Measurements from ENCODE around the gene RNF181. TPM values are rescaled to one million over a fixed set of nuclear protein-coding genes. Genes with fewer than 3 reads are reported as not detected.

The RNF181 gene
- total and polyA plus RNA-seq, 2 of the 13 experiments (the other 11 are each of a cell fraction or from before 2014, with no cell fraction given), result 224 to 578 TPM

DNA sequence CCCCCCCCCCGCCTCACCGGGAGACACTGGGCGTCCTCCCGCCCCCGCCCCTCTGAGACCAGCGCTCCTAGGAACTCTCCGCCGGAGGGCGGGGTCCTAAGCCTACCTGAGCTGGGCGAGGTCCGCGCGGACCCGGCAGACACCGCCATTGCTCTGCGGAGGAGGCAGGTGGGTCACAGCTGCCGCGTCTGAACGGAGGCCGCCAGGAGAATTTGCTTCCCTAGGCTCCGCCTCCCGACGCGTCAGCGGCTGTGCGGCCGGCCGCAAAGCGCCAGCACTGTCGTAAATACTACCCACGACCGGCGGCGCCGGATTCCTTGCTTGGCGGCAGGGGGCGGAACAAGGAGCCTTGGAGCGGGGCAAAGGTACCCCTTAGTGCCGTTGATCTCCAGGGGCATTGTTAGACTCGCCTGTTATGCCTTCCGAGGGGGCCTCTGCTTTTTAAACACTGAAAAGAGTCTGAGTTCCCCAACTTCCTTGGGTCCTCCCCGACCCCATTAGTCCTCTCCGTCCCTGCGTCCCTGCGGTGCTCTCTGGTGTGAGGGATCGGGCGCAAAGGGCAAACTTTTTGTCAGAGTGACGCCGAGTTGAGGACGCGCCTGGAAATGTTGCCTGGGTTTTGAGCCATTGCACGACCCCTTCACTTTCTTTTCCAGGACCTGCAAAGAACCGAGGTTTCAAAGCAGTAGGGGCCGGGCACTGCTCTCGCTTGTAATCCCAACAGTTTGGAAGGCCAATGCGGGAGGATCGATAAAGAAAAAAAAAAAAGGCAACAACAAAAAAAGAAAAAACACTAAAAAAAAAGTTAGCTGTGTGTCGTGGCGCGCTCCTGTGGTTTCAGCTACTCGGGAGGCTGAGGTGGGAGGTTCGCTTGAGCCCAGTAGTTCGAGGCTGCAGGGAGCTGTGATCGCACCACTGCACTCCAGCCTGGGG is 34.0 kb upstream of the RNF181 start, which contains the start of gene GGCX (continued):
- peak; percentile 94 for TF ChIP-seq ERF (CRISPR knock-in tag; IDR thresholded peaks at IDR 0.05)
- no peak for TF ChIP-seq ZNF550 (CRISPR knock-in tag; IDR thresholded peaks at IDR 0.05; ENCODE audit: borderline replicate concordance)
- no peak; the same call in 1 of the 2 replicates for TF ChIP-seq ZNF784 (CRISPR knock-in tag; IDR thresholded peaks at IDR 0.05; ENCODE audit: borderline replicate concordance)
- TF ChIP-seq, protein P1, sequence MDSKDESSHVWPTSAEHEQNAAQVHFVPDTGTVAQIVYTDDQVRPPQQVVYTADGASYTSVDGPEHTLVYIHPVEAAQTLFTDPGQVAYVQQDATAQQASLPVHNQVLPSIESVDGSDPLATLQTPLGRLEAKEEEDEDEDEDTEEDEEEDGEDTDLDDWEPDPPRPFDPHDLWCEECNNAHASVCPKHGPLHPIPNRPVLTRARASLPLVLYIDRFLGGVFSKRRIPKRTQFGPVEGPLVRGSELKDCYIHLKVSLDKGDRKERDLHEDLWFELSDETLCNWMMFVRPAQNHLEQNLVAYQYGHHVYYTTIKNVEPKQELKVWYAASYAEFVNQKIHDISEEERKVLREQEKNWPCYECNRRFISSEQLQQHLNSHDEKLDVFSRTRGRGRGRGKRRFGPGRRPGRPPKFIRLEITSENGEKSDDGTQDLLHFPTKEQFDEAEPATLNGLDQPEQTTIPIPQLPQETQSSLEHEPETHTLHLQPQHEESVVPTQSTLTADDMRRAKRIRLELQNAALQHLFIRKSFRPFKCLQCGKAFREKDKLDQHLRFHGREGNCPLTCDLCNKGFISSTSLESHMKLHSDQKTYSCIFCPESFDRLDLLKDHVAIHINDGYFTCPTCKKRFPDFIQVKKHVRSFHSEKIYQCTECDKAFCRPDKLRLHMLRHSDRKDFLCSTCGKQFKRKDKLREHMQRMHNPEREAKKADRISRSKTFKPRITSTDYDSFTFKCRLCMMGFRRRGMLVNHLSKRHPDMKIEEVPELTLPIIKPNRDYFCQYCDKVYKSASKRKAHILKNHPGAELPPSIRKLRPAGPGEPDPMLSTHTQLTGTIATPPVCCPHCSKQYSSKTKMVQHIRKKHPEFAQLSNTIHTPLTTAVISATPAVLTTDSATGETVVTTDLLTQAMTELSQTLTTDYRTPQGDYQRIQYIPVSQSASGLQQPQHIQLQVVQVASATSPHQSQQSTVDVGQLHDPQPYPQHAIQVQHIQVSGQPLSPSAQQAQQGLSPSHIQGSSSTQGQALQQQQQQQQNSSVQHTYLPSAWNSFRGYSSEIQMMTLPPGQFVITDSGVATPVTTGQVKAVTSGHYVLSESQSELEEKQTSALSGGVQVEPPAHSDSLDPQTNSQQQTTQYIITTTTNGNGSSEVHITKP (CRISPR knock-in tag; IDR thresholded peaks at IDR 0.05; ENCODE audit: low read depth), result peak; percentile 87
- TF ChIP-seq, protein P2, sequence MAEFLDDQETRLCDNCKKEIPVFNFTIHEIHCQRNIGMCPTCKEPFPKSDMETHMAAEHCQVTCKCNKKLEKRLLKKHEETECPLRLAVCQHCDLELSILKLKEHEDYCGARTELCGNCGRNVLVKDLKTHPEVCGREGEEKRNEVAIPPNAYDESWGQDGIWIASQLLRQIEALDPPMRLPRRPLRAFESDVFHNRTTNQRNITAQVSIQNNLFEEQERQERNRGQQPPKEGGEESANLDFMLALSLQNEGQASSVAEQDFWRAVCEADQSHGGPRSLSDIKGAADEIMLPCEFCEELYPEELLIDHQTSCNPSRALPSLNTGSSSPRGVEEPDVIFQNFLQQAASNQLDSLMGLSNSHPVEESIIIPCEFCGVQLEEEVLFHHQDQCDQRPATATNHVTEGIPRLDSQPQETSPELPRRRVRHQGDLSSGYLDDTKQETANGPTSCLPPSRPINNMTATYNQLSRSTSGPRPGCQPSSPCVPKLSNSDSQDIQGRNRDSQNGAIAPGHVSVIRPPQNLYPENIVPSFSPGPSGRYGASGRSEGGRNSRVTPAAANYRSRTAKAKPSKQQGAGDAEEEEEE (CRISPR knock-in tag; IDR thresholded peaks at IDR 0.05; ENCODE audit: borderline replicate concordance), result no peak
- no peak for TF ChIP-seq ZNF549 (CRISPR knock-in tag; IDR thresholded peaks at IDR 0.05)
- 0 out of 2 replicates have a peak, but pooled peaks have one; percentile 75 for TF ChIP-seq ZNF160 (CRISPR knock-in tag; IDR thresholded peaks at IDR 0.05)
- no peak; the same call in 1 of the 2 replicates for TF ChIP-seq ZNF569 (CRISPR knock-in tag; IDR thresholded peaks at IDR 0.05; ENCODE audit: borderline replicate concordance)
- TF ChIP-seq PRMT3 (CRISPR knock-in tag; IDR thresholded peaks at IDR 0.05; ENCODE audit: borderline replicate concordance, low read depth), result no peak
- TF ChIP-seq ZNF367 (CRISPR knock-in tag; IDR thresholded peaks at IDR 0.05; ENCODE audit: borderline replicate concordance), result no peak
- TF ChIP-seq, protein P3, sequence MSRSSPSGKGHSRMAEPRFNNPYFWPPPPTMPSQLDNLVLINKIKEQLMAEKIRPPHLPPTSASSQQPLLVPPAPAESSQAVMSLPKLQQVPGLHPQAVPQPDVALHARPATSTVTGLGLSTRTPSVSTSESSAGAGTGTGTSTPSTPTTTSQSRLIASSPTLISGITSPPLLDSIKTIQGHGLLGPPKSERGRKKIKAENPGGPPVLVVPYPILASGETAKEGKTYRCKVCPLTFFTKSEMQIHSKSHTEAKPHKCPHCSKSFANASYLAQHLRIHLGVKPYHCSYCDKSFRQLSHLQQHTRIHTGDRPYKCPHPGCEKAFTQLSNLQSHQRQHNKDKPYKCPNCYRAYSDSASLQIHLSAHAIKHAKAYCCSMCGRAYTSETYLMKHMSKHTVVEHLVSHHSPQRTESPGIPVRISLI (CRISPR knock-in tag; IDR thresholded peaks at IDR 0.05; ENCODE audit: borderline replicate concordance), result peak; percentile 88
- no peak for TF ChIP-seq ZC3H4 (CRISPR knock-in tag; IDR thresholded peaks at IDR 0.05; ENCODE audit: borderline replicate concordance)
- no peak; the same call in 1 of the 2 replicates for TF ChIP-seq ZNF777 (CRISPR knock-in tag; IDR thresholded peaks at IDR 0.05)
- peak; percentile 80; the same call in 1 of the 2 replicates for TF ChIP-seq ZNF224 (CRISPR knock-in tag; IDR thresholded peaks at IDR 0.05)
- TF ChIP-seq ZNF333 (CRISPR knock-in tag; IDR thresholded peaks at IDR 0.05; ENCODE audit: borderline replicate concordance), result peak; percentile 89; the same call in 1 of the 2 replicates
- no peak for TF ChIP-seq ZNF7 (CRISPR knock-in tag; IDR thresholded peaks at IDR 0.05)
- TF ChIP-seq MBD4 (IDR thresholded peaks at IDR 0.05; ENCODE audit: borderline replicate concordance, low read length), result no peak
- peak; percentile 91; the same call in 1 of the 2 replicates for TF ChIP-seq KDM2A (CRISPR knock-in tag; IDR thresholded peaks at IDR 0.05; ENCODE audit: borderline replicate concordance, low read depth)
- TF ChIP-seq MAFF (IDR thresholded peaks at IDR 0.05; ENCODE audit: low read depth, low read length), result no peak
- peak; percentile 79; the same call in 1 of the 2 replicates for TF ChIP-seq ZNF614 (CRISPR knock-in tag; IDR thresholded peaks at IDR 0.05; ENCODE audit: borderline replicate concordance)
- 0 out of 2 replicates have a peak, but pooled peaks have one; percentile 39 for TF ChIP-seq KLF12 (CRISPR knock-in tag; IDR thresholded peaks at IDR 0.05; ENCODE audit: borderline replicate concordance)
